ENCODE data around the gene CDHR1. TPM values are rescaled to one million over a fixed set of nuclear protein-coding genes. Genes with fewer than 3 reads are reported as not detected.

The CDHR1 gene
- total and polyA plus RNA-seq, 11 donors = 0.07 to 1.3 (median 0.35) TPM; not detected in 1

- no peaks in the 10 kb centered on the region for H3K9me3 ChIP-seq
- no peak for DNase-seq
- peak in 1 of 4 donors; percentile 6 for ATAC-seq
- 18 to 35% (median 27%) methylated on average over 25 to 43 of the region's 43 CpGs for WGBS, 4 donors
- intact Hi-C loops (cut with DNase I) = loop anchor here in 1 of 10 donors (5.0 kb wide), 1 partner anchor 43 kb away; no protein-coding TSS in a partner anchor
- peaks cover 9 to 56% (median 23%) of the 10 kb centered on the region in 9 donors for H3K27me3 ChIP-seq
- TF ChIP-seq POLR2A (IDR thresholded peaks at IDR 0.05) (no peak), CTCF (IDR thresholded peaks at IDR 0.05) (no peak)
- H3K4me3 ChIP-seq = peak overlapping the region in 11 of 12 donors; percentile 28 to 56 (median 50)
- no peak overlapping the region for H3K27ac ChIP-seq
- peaks cover 0 to 26% (median 8%) of the 10 kb centered on the region in 12 donors for H3K4me1 ChIP-seq
- no peaks in the 10 kb centered on the region for H3K36me3 ChIP-seq
Measured at GRCh38 chr10:84195044-84195830, 900 bp downstream of the CDHR1 start.

- no peak for ATAC-seq
- 32 to 37% (median 36%) methylated on average over 4 of the region's 4 CpGs for WGBS, 4 donors
- Histone ChIP-seq H3K4me3 (no peak overlapping the region), H3K27ac (no peak overlapping the region), H3K27me3 (peaks cover 9 to 52% (median 21%) of the 10 kb centered on the region in 9 donors), H3K9me3 (no peaks in the 10 kb centered on the region), H3K4me1 (peaks cover 0 to 26% (median 8%) of the 10 kb centered on the region in 12 donors), H3K36me3 (no peaks in the 10 kb centered on the region)
- no peak for TF ChIP-seq CTCF (IDR thresholded peaks at IDR 0.05)
- no peak for TF ChIP-seq POLR2A (IDR thresholded peaks at IDR 0.05)
- intact Hi-C loops (cut with DNase I) = loop anchor here in 1 of 10 donors (5.0 kb wide), 1 partner anchor 44 kb away; no protein-coding TSS in a partner anchor
- DNase-seq = no peak
Measured at GRCh38 chr10:84196083-84196482, 1.7 kb downstream of the CDHR1 start.

- intact Hi-C loops (cut with DNase I) = loop anchor here in 1 of 10 donors (5.0 kb wide), 1 partner anchor 45 kb away; no protein-coding TSS in a partner anchor
- no peak overlapping the region for H3K27ac ChIP-seq
- H3K27me3 ChIP-seq = peaks cover 9 to 44% (median 21%) of the 10 kb centered on the region in 9 donors
- H3K36me3 ChIP-seq = no peaks in the 10 kb centered on the region
- no peaks in the 10 kb centered on the region for H3K9me3 ChIP-seq
- WGBS, 4 donors = 43 to 66% (median 61%) methylated on average over 5 of the region's 5 CpGs
- H3K4me1 ChIP-seq = peaks cover 0 to 26% (median 8%) of the 10 kb centered on the region in 12 donors
- DNase-seq (peak in 4 of 5 donors; percentile 40 to 80 (median 64)), ATAC-seq (peak; percentile 74 to 86 (median 79))
- TF ChIP-seq CTCF (IDR thresholded peaks at IDR 0.05) = peak in 1 of 12 donors; percentile 15
- TF ChIP-seq POLR2A (IDR thresholded peaks at IDR 0.05) = no peak
- no peak overlapping the region for H3K4me3 ChIP-seq
Measured at GRCh38 chr10:84196941-84197340, 2.6 kb downstream of the CDHR1 start.

- DNase-seq = no peak
- Histone ChIP-seq H3K4me3 (no peak overlapping the region), H3K36me3 (no peaks in the 10 kb centered on the region), H3K4me1 (peaks cover 0 to 26% (median 8%) of the 10 kb centered on the region in 12 donors), H3K27ac (no peak overlapping the region), H3K27me3 (peaks cover 9 to 41% (median 21%) of the 10 kb centered on the region in 9 donors), H3K9me3 (no peaks in the 10 kb centered on the region)
- WGBS, 4 donors = 73 to 79% (median 79%) methylated on average over 3 to 5 of the region's 5 CpGs
- no peak for ATAC-seq
- TF ChIP-seq CTCF (IDR thresholded peaks at IDR 0.05) (no peak), POLR2A (IDR thresholded peaks at IDR 0.05) (no peak)
- intact Hi-C loops (cut with DNase I) = loop anchor here in 1 of 10 donors (5.0 kb wide), 1 partner anchor 45 kb away; no protein-coding TSS in a partner anchor
Measured at GRCh38 chr10:84197643-84198042, 3.3 kb downstream of the CDHR1 start.

All from heart left ventricle (tissue), 16 donors.